ENCODE measurements around the gene TENM4. TPM values are rescaled to one million over a fixed set of nuclear protein-coding genes. Genes with fewer than 3 reads are reported as not detected.

The TENM4 gene
- total and polyA plus RNA-seq, 11 donors: 0.08 to 6.4 (median 1.0) TPM

DNA sequence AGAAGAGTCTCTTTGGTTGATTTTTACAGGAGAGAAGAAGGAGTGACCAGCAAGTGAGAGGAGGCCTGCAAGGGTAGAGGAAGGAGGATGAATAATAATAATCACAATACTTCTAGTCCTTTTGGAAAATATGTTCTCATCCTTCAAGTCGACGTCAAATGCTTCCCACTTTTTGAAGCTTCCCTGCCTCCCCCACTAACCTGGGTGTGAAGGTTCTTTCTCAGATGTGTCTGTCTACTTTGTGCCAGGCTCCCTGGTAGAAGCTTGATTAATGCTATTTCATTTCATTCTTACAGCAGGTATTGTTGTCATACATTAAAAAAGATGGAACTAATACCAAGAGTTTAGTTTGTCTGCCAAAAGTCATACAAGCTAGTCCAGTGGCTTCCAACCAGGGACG, 17.1 kb downstream of the TENM4 start:
- Histone ChIP-seq H3K36me3 (no peaks in the 10 kb centered on the region), H3K27ac (no peak overlapping the region), H3K27me3 (peaks cover 0 to 11% (median 0%) of the 10 kb centered on the region in 9 donors), H3K4me3 (no peak overlapping the region), H3K9me3 (no peaks in the 10 kb centered on the region), H3K4me1 (no peaks in the 10 kb centered on the region)
- intact Hi-C loops (cut with DNase I): no loop called here
- DNase-seq (no peak), ATAC-seq (no peak)
- WGBS, 4 donors: 54 to 66% (median 57%) methylated on average over 3 of the region's 3 CpGs
- no peak for TF ChIP-seq POLR2A (IDR thresholded peaks at IDR 0.05)
- TF ChIP-seq, protein P1, sequence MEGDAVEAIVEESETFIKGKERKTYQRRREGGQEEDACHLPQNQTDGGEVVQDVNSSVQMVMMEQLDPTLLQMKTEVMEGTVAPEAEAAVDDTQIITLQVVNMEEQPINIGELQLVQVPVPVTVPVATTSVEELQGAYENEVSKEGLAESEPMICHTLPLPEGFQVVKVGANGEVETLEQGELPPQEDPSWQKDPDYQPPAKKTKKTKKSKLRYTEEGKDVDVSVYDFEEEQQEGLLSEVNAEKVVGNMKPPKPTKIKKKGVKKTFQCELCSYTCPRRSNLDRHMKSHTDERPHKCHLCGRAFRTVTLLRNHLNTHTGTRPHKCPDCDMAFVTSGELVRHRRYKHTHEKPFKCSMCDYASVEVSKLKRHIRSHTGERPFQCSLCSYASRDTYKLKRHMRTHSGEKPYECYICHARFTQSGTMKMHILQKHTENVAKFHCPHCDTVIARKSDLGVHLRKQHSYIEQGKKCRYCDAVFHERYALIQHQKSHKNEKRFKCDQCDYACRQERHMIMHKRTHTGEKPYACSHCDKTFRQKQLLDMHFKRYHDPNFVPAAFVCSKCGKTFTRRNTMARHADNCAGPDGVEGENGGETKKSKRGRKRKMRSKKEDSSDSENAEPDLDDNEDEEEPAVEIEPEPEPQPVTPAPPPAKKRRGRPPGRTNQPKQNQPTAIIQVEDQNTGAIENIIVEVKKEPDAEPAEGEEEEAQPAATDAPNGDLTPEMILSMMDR (IDR thresholded peaks at IDR 0.05): no peak

DNA sequence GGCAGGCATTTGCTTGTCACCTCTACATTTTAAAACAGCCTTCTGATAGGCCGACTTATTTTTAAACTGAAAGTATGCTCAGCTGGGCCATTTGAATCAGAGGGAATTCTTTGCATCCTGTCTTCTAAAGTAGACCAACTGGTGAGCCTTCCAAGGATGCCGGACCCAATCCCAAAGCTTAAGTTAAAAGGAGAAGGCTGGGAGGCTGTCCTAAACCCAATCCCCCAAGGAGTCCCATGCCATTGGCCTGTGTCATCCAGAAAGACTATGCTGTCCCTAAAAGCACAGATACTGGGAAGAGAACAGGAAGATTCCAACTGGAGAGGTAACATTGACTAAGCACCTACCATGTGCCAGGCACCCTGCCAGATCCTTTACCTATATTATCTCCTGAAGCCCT, 18.0 kb downstream of the TENM4 start:
- Histone ChIP-seq H3K4me3 (no peak overlapping the region), H3K4me1 (no peaks in the 10 kb centered on the region), H3K36me3 (no peaks in the 10 kb centered on the region), H3K27me3 (peaks cover 0 to 11% (median 0%) of the 10 kb centered on the region in 9 donors), H3K9me3 (no peaks in the 10 kb centered on the region), H3K27ac (no peak overlapping the region)
- TF ChIP-seq, protein P1 (IDR thresholded peaks at IDR 0.05): no peak
- no peak for TF ChIP-seq POLR2A (IDR thresholded peaks at IDR 0.05)
- ATAC-seq: no peak
- WGBS, 4 donors: 66 to 71% (median 68%) methylated on average over 2 of the region's 2 CpGs
- intact Hi-C loops (cut with DNase I): no loop called here
- DNase-seq: no peak

DNA sequence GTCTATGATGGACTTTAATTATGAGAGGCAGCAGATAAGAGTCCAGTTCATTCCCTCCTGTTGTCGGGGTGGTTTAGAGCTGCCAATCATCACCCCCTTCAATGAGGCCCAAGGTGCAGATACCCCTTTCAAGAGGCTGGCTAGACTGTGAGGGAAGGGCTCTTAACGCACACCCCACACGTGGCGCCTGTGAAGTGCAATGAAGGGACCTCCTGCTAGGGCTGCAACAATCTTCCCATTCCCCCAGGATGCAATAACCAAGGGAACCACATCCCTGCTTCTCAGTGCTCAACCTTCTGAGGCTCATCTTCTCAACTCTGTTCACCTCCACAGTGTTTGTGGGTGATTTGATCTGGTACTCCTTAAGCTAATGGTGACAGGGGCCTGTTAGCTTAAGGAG, 19.0 kb downstream of the TENM4 start:
- 73 to 84% (median 76%) methylated on average over 4 of the region's 4 CpGs for WGBS, 4 donors

DNA sequence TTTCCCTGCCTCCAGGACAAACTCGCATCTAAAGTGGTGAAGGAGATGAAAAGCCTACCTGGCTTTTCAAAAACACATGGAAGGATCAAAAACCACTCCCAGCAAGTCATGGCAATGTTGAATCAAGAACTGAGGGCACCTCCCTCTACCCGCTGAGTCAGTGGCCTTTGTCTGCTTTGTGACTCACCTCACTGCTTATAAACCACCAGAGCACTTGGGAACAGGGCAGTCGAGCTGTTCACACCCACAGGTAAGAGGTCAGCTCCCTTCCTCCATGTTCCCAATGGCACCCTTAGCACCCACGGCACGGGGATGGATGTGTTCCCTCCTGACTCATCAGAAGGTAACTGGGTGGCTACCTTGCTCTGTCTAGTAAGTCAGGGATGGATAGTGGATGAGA, 21.7 kb downstream of the TENM4 start:
- ATAC-seq: no peak
- Histone ChIP-seq H3K9me3 (peaks cover 0 to 10% (median 0%) of the 10 kb centered on the region in 12 donors), H3K27me3 (peaks cover 0 to 5% (median 0%) of the 10 kb centered on the region in 9 donors), H3K4me1 (peaks cover 0 to 8% (median 4%) of the 10 kb centered on the region in 12 donors), H3K4me3 (no peak overlapping the region), H3K36me3 (no peaks in the 10 kb centered on the region), H3K27ac (no peak overlapping the region)
- intact Hi-C loops (cut with DNase I): no loop called here
- TF ChIP-seq, protein P1 (IDR thresholded peaks at IDR 0.05): no peak
- no peak for TF ChIP-seq POLR2A (IDR thresholded peaks at IDR 0.05)
- no peak for DNase-seq
- 82 to 90% (median 86%) methylated on average over 5 of the region's 5 CpGs for WGBS, 4 donors

More for the DNA sequence above, 19.0 kb downstream of the TENM4 start:
- Histone ChIP-seq H3K4me1 (no peaks in the 10 kb centered on the region), H3K27ac (no peak overlapping the region), H3K36me3 (no peaks in the 10 kb centered on the region), H3K4me3 (no peak overlapping the region), H3K27me3 (peaks cover 0 to 9% (median 0%) of the 10 kb centered on the region in 9 donors), H3K9me3 (no peaks in the 10 kb centered on the region)
- DNase-seq (no peak), ATAC-seq (no peak)
- no peak for TF ChIP-seq POLR2A (IDR thresholded peaks at IDR 0.05)
- TF ChIP-seq, protein P1 (IDR thresholded peaks at IDR 0.05): no peak
- intact Hi-C loops (cut with DNase I): no loop called here

All from heart left ventricle (tissue), 16 donors.